NCI-H1417 (cell line): ENCODE measurements around the gene KRT16.
"Not testable (repeated sequence)": the region's sequence is repeated elsewhere in the genome, so short reads cannot be mapped to it uniquely, and the experiment has no call there.

Experiments
- DNase-seq, 3 experiments: peaks; one replicate each; lab custom pipeline; 2025; lab: John Stamatoyannopoulos, UW

KRT16 gene

DNA sequence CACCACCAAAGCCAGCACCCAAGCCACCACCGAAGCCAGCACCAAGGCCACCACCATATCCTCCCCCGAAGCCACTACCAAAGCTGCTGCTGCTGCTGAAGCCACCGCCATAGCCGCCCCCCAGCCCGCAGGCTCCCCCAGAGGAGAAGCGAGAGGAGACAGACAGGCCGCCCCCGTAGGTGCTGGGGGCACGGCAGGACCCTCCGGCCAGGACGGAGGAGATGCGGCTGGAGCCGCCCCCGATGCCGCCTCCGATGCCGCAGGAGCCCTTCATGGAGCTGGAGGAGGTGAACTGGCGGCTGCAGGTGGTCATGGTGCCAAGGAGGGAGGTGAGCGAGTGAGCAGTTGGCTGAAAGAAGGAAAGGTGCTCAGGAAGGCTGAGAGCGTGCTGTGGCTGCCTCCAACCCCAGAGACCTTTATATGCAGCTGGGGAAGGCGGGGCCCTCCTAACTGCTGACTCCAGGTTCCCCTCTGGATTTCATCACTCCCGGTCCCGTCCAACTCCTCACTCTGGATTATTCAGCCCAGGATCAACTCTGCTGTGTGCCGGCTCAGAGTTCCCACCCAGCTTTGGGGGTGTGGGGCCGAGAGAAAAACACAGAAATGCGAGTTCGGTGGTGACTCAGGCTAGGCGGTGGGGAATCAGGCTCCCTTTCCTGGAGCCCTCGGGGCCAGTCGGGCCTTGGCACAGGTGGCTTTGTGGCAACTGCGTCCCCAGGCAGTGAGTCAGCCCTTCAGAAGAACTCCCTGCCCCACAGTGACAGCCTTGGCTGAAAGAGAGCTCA lies at the start of gene KRT16:
KRT16 (minus strand) TSS at position 392 of the 785 bp plus-strand sequence; CDS start at position 313, 79 bp downstream.
- not testable (repeated sequence) for DNase-seq

DNA sequence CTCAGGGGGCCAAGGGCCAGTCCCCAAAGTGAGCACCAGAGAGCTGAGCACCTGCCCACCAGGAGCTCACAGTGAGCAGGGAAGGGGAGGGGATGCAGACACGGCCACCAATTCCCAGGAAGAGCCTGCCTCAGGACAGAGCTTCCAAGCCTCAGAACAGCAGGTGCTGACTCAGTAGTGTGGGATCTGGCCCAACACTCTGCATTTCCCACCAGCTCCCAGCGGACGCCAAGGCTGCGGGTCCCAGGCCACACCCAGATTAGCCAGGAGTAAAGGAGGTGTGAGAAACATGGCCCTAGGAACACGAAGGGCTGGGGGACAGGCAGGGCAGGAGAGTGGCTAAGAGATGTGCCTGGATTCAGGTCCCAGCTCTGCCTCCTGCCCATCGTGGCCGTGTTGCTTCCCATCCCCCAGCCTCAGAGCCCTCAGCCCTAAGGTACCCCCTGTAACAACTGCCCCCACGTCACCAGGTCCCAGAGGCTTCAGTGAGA lies 47.7 kb upstream of the KRT16 start:
- DNase-seq = no peak

DNA sequence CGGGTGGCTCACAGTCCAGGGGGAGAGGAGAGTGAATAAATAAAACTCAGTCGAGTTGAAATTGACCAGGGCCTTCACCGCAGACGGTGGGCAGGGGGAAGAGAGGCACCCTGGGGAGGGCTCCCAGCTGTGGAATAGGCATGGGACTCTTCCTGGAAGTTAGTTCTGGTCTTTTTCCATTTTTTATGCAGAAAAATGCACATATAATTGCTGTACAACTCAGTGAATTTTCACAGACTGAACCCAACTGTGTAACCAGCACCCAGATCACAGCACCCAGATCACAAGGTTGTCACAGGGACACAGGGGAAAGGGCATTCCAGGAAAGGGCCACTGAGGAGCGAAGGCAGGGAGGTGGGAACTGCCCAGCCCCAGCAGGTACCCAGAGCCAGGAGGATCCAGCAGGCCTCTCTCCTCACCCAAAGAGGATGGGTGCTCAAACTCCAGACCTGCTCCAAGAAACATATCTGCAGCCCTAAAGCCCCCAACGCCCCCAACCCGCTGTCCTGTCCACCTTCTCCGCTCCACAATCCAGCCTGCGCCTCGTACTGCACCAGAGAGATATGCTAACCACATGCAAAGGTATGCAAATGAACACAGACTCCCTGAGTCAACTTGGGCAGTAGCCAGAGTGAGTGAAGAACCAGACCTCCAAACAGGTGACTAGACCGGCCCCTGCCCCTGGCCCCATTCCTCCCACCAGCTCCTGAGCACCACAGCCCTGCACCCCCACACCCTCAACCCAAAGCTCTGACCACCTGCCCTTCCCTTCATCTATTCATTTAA lies 47.1 kb upstream of the KRT16 start:
- no peak for DNase-seq

DNA sequence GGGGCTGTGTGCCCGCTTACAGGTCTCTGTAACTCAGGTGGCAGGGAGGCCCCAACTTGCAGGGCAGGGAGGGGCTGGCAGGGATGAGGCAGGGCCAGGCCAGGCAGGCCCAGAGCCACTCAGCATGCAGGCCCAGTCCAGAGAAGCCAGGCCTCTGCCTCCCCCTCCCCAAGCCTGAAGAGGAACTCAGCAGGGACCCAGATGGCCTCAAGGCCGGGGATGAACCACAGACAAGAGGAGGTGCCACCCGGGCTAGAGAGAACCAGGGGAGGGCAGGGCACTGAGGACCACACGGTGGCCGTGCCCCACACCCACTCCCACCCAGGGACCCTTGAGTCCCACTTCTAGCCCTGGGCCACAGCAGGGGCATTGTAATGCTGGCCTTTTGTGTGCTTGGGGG lies 46.3 kb upstream of the KRT16 start:
- no peak for DNase-seq

DNA sequence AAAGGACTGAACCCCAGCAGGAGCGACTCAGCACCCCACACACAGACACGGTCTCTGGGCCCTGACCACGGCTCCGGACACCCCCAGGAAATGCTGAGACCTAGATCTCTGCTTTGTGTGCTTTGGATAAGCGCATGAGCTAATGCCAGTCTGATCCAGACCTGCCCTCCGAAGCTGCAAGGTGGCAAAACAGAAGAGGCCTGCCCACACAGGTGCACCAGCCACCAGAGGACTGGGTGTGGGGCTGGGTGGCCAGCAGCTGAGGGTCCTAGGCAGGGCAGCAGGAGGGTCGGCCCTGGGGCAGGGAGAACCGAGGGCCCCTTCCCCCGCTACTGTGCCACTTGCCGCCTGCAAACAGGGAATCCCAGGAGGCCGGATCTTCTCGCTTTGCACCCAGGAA lies 45.4 kb upstream of the KRT16 start:
- no peak for DNase-seq

DNA sequence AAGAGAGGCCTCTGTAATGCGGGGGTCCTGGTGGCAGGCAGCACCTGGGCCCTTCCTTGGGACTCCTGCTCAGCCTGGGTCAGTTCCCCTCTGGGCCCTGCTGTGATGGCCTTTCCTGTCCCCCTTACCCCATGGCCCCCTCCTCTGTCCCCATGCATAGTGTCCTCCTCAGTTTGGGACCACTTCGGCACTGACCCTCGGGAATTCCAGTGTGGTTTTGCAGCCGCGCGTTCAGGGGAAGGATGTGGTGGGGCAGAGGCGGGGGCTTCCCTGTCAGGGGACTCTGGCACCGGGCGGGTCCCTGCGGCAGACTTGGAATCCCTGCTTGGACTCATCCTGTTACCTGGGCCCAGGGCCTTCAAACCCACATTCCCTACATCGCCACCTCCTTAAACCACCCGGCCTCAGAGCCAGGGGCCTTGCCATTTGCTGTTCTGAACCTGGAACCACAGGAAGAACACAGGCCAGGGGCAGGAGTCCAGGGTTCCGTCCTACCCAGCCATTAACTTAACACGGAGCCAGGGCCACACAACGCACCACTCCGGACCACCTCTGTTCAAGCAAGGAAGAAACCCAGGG lies 44.7 kb upstream of the KRT16 start:
- DNase-seq = no peak

DNA sequence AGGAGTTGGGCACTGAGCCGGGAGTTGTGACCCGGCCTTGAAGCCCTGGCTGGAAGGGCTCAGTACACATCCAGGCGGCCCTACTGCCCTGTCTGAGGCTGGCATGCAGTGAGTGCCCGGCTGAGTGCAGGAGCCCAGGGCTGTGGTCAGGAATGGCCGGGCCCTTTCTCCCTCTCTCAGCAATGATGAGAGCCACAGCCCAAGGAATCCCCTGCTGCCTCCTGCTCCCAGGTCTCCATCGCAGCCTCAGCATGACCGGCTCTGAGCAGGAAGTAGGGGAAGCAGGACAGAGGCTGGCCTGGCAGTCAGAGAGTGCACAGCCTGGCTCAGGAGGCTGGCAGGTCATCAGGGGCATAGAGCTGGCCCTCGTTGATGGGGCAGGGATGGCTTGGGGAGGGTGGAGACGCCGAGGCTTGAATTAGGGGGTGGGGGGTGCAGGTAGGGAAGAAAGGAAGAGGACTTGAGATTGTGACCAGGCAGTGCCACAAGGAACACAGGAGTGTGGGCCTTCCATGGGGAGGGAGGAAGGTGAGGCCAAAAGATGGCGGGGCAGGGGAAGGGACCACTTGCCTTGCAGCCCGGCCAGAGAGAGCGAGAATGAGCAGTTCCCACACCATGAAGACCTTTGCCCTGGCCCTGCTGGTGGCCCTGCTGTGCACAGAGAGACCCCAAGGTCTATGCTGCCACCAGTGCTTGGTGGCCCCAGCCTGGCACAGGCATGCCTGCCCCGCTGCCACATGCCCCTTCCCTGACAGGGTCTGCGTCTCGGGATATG lies 43.9 kb upstream of the KRT16 start:
- no peak for DNase-seq

DNA sequence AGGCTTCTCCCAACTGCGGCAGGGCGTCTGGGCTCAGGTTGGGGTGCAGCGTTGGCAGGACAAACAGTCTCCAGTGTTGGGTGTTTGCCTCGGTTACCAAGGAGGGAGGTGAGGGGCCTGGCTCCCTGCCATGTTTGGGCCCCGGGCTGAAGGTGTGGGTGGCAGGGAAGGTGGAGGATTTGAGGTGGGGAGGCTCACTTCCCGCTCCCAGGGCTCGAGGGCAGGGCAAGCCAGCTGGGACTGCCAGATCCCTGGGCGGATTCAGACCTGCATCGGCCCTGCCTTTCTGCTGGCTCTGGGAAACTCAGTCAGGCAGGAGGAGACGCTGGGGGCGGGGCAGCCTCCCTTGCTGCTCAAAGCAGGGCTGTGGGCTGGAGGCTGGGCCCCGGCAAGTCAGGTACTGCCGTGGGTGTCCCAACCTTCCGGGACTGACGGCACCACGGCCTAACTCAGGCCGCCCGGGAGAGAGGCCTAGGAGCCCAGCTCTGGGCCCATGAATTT lies 43.1 kb upstream of the KRT16 start:
- no peak for DNase-seq

DNA sequence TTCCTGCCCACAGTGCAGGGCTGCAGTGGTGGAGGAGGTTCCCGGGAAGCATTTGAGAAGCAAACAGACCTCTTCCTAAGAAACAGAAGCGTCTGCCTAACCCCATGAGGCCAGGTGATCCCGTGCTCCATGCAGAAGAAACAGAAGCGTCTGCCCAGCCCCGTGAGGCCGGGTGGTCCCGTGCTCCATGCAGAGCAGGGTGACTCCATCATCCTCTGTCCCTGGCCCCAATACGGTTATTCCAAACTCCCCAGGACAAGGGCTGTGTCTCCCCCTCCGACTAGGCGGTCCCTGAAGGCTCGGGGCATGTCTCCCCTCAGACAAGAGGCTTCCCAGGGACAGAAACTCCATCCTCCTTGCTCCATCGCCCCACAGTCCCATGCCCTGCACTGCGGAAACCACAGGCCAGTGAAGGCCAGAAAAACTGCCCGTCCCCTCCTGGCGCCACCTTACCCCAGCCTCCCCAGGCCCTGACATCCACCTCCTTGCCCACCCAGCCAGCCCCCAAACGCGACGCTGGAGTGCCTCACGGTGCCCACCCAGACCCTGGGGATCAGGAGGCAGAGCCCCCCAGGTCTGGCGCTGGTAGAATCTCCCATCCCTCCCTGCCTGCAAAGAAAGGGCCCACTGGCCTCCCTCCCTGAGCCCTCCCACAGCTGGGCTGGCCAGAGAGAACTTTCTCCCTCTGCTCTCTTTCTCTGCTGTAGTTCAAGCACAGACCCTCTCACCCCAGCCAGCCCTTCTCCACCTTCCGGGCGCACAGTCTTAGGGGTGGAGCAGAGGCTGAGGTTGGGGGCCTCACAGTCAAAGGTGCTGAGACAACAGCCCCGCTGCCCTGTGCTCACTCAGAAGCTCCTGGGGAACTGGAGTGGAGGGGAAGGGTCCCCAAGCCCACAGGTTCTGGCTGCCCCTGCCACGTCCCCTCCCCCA lies 42.4 kb upstream of the KRT16 start:
- no peak for DNase-seq

DNA sequence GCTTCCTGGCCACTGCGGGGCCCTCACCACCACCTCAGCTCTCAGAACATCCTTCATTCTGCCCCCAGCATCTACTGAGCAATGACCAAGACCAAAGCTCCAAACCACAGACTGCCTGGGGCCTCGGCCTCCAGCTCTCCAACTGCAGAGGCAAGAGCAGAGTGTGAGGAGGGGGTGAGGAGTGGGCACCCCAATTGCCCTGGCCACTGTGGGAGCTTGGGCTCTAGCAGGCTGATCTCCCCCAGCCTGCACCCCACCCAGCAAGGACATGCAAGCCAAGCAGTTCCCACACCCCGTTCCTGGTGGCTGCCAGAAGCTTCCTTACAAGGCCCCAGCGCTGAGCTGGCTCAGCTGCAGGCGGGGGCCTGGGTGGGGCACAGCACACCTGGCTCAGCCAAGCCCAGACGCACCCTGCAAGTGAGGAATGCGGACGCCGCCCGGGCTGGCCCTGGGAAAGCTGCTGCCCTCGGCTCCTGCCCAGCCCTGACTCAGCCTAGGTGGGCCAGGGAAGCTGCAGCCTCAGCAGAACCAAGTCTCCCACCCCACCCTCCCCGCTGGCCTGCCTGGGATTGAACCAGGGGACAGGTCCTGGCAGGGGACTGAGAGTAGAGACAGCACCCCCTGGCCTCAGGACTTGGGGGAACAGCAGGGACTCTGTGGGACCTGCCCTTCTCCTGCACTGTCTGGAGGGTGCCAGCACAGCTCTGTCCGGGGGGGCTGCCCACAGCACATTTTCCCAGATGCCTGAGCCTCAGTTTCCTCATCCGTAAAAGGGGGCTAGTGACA lies 41.5 kb upstream of the KRT16 start:
- peak in 1 of 3 experiments; percentile 4 for DNase-seq

DNA sequence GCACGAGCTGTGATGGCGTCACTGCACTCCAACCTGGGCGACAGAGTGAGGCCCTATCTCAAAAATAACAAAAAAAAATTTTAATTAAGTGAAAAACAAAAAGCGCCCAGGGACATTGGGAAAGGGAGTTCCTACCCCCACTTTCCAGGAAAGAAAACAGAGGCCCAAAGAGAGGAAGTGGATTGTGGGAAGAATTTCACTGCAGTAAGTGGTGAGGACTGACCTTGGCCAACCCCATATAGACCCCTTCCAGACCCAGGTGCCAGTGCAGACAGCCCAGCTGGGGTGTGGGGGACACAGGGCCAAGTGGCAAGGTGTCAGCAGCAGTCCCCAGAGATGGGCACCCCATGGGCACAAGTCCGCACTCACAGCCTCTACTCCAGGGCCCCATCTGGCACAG lies 40.9 kb upstream of the KRT16 start:
- no peak for DNase-seq

DNA sequence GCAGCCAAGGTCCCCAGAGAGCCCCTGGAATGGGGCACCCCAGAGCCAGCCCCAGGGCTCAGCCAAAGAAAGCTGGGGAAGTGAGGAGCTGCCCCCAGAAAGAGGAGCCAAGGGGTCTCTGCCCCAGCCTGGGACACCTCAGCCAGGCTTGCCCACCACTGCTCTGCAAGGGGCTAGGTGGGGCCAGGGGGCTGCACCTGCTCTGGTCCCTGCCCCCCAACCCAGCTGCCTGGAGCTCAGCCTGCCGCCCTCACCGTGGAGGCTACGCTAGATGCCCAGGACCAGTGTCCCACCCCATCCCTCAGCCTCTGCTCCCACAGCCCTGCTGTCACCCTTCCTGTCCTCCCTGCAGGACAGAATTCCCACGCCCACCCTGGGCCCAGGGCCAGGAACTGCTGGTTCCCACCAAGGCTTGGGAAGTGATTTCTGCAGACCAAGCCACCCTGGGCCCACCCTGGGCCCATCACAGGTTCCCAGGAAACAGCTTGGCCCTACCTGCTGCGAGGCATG lies 39.9 kb upstream of the KRT16 start:
- no peak for DNase-seq

DNA sequence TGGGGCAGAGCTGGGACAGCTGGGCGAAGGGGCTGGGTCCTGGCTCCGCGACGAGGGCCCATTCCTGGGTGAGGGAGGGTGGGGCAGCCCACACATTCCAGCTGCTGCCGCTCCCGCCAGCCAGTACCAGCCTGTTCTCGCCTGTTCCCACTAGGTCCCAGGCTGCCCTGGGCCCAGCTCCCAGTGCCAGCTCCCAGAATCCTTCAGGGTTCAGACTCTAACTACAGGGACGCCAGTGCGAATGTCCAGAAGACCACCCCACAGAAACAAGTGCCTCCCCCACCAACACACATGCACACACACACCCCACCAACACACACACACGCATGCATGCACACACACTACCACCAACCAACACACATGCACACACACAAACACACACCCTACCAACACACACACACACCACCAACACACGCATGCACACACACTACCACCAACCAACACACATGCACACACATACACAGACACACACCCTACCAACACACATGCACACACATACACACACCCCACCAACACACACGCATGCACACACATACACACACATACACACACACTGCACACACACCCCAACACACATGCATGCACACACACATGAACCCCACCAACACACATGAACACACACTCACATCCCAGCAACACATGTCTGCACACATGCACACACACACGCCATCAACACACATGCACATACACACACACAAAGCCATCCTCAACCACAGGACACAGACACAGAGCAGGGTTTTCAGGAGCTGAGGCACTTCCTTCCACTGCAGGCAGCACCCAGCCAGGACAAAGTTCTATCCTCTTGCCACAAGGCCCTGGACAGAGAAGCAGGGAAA lies 39.3 kb upstream of the KRT16 start:
- no peak for DNase-seq

DNA sequence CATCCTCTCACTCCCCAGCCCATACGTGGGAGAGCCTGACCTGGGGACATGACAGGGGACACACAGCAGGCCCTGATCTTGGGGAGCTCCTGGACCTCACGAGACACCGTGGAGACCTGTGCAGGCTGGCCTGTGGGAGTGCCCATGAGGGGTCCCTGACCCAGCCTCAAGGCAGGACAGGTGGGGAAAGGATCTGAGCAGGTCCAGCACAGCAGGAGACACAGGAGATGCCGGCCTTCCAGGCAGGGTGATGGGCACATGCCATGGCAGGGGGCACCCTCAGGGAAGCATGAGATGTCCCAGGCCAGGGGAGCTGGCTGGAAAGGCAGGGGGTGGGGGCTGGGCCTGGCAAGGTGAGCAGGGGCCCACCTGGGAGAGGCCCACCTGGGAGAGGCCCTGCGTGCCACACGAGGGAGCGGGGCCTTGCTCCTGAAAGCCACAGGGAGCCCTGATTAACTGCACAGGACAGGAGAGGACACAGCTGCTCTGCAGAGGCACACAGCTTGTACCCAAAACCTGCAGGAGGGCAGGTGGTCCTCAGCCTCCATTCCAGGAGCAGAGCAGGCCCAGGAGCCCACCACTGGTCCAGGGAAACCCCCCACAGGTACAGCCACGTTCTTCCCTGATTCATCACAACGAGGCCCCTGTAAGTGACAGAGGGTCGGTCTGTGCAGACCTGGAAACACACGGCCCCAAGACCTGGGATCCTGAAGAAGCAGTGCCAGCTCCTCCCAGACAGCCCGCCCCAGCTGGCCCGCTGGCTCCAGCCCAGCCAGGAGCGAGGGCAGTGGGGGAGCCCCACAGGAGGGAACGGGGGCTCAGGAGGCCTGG lies 38.4 kb upstream of the KRT16 start:
- DNase-seq = no peak

DNA sequence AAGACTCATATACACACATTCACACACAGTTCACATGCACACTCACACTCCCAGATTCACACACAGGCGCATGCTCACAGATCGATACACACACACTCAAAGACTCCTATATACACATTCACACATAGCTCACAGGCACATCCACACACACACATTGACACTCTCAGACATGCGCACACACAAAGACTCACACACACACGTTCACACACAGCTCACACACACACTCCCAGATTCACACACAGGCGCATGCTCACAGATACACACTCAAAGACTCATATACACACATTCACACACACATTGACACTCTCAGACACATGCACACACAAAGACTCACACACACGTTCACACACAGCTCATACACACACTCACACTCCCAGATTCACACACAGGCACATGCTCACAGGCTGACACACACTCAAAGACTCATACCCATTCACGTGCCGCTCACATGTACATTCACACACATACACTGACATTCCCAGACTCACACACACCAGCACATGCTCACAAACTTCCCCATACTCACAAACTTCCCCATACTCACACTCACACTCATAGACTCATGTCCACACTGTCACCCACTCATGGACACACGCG lies 37.5 kb upstream of the KRT16 start:
- no peak for DNase-seq

DNA sequence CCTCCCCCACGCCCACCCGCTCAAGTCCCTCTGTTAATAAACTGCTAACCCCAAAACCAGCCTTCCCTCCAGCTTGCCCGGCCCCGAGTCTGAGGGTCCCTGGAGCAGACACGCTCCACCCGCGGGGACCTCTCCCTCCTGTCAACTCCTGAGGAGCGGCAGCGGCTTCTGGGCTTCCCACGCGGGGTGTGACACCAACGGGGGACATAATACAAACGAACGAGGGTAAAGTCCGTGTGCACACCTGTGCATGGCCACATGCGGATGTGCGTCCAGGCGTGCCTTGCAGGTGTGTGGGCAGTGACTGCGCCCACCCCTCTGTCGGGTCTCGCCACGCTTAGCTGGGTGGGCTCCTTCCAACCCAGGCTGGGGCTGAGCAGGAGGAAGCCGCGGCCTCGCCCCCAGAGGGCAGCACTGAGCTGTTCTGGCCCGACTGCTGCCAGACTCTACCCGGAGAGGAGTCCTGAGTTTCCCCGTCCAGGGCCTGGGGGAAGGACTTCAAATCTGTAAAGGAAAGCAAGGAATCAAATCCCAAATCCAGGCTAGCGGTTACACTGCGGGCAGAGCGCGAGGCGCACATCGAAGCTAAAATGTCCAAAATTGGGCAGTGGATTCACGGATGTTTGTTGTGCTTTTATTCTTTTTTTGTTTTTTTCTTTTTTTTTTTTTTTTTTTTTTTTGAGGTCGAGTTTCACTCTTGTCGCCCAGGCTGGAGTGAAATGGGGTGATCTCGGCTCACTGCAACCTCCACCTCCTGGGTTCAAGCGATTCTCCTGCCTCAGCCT lies 36.0 kb upstream of the KRT16 start:
- DNase-seq = peak; percentile 63 to 83 (median 77)
